ENCODE results near the gene KIAA1671. TPM values are rescaled to one million over a fixed set of nuclear protein-coding genes. Genes with fewer than 3 reads are reported as not detected.

Gene KIAA1671
- total RNA-seq, 1 experiment from 2014 or later = 12.8 TPM

GRCh38 chr22:25109878-25110595 lies 157.5 kb downstream of the KIAA1671 start:
- Histone ChIP-seq H3K27ac (ENCODE audit: low read depth, low read length, poor library complexity, severe bottlenecking) (no peak overlapping the region), H3K4me1 (ENCODE audit: insufficient read depth, low read length, poor library complexity, severe bottlenecking) (peaks cover 4% of the 10 kb centered on the region), H3K4me3 (ENCODE audit: low read depth, low read length, poor library complexity, severe bottlenecking) (no peak overlapping the region), H3K27me3 (replicated peaks; ENCODE audit: insufficient read depth, low read depth, low read length, poor library complexity) (no peaks in the 10 kb centered on the region), H3K36me3 (ENCODE audit: insufficient read depth, low read length, poor library complexity, severe bottlenecking) (no peaks in the 10 kb centered on the region), H3K9me3 (ENCODE audit: low read depth, low read length, poor library complexity, severe bottlenecking) (no peaks in the 10 kb centered on the region)
- intact Hi-C loops (cut with micrococcal nuclease; ENCODE audit: unreplicated experiment) = no loop called here
- BruUV-seq (replicated peaks) = no TSS peak
- TF ChIP-seq CTCF (conservative IDR thresholded peaks at IDR 0.05; ENCODE audit: low read depth, low read length) (no peak), EZH2 (IDR thresholded peaks at IDR 0.05; ENCODE audit: borderline replicate concordance, low read depth, low read length, poor library complexity, severe bottlenecking) (no peak)
- CTCF ChIA-PET = no interaction called here
- no peak for DNase-seq (ENCODE audit: low spot score)
- POLR2A ChIA-PET (ENCODE audit: low non-redundant PET) = no interaction called here

- H3K4me3 ChIP-seq (ENCODE audit: low read depth, low read length, poor library complexity, severe bottlenecking) = peak overlapping the region; percentile 49
- H3K4me1 ChIP-seq (ENCODE audit: insufficient read depth, low read length, poor library complexity, severe bottlenecking) = peaks cover 4% of the 10 kb centered on the region
- no peaks in the 10 kb centered on the region for H3K27me3 ChIP-seq (replicated peaks; ENCODE audit: insufficient read depth, low read depth, low read length, poor library complexity)
- no peaks in the 10 kb centered on the region for H3K36me3 ChIP-seq (ENCODE audit: insufficient read depth, low read length, poor library complexity, severe bottlenecking)
- H3K27ac ChIP-seq (ENCODE audit: low read depth, low read length, poor library complexity, severe bottlenecking) = no peak overlapping the region
- ChIA-PET CTCF (no interaction called here), POLR2A (ENCODE audit: low non-redundant PET) (no interaction called here)
- no peaks in the 10 kb centered on the region for H3K9me3 ChIP-seq (ENCODE audit: low read depth, low read length, poor library complexity, severe bottlenecking)
- intact Hi-C loops (cut with micrococcal nuclease; ENCODE audit: unreplicated experiment) = no loop called here
- TF ChIP-seq EZH2 (IDR thresholded peaks at IDR 0.05; ENCODE audit: borderline replicate concordance, low read depth, low read length, poor library complexity, severe bottlenecking) (no peak), CTCF (conservative IDR thresholded peaks at IDR 0.05; ENCODE audit: low read depth, low read length) (no peak)
- DNase-seq (ENCODE audit: low spot score) = no peak
- no TSS peak for BruUV-seq (replicated peaks)
Observed at GRCh38 chr22:25110596-25110845, 158.0 kb downstream of the KIAA1671 start.

- no peak overlapping the region for H3K27ac ChIP-seq (ENCODE audit: low read depth, low read length, poor library complexity, severe bottlenecking)
- intact Hi-C loops (cut with micrococcal nuclease; ENCODE audit: unreplicated experiment) = loop anchor here (1.0 kb wide), 1 partner anchor 30 kb away; no protein-coding TSS in a partner anchor
- TF ChIP-seq EZH2 (IDR thresholded peaks at IDR 0.05; ENCODE audit: borderline replicate concordance, low read depth, low read length, poor library complexity, severe bottlenecking) (no peak), CTCF (conservative IDR thresholded peaks at IDR 0.05; ENCODE audit: low read depth, low read length) (peak; percentile 67)
- no peaks in the 10 kb centered on the region for H3K9me3 ChIP-seq (ENCODE audit: low read depth, low read length, poor library complexity, severe bottlenecking)
- peak overlapping the region; percentile 49 for H3K4me3 ChIP-seq (ENCODE audit: low read depth, low read length, poor library complexity, severe bottlenecking)
- H3K36me3 ChIP-seq (ENCODE audit: insufficient read depth, low read length, poor library complexity, severe bottlenecking) = no peaks in the 10 kb centered on the region
- H3K4me1 ChIP-seq (ENCODE audit: insufficient read depth, low read length, poor library complexity, severe bottlenecking) = peaks cover 4% of the 10 kb centered on the region
- ChIA-PET POLR2A (ENCODE audit: low non-redundant PET) (no interaction called here), CTCF (interaction anchor here (0.6 to 1.2 kb wide), 3 partner anchors 9 to 53 kb away, joined by 4 to 8 read pairs (median 5); no protein-coding TSS in a partner anchor)
- H3K27me3 ChIP-seq (replicated peaks; ENCODE audit: insufficient read depth, low read depth, low read length, poor library complexity) = no peaks in the 10 kb centered on the region
- peak; percentile 79 for DNase-seq (ENCODE audit: low spot score)
- no TSS peak for BruUV-seq (replicated peaks)
Observed at GRCh38 chr22:25110846-25111578, 158.5 kb downstream of the KIAA1671 start.

Data from A673 (cell line).